Vagina (tissue), 2 donors: ENCODE data around the gene PRSS53.

Experiments used
- CTCF ChIP-seq, 3 experiments: fragments of 450-650 bp in 2 of 3; fragments of 200-600 bp in 1 of 3; sonication (generic) in 1 of 3; IDR thresholded peaks; one replicate each; pipeline ENCODE4 v1.5.1; 2017 to 2019; ENCODE audit warnings: antibody characterized with exemption in 3 of 3, mild to moderate bottlenecking in 2 of 3, moderate library complexity in 2 of 3
- POLR2A ChIP-seq, 2 donors: fragments of 450-650 bp; IDR thresholded peaks; one replicate each; pipeline ENCODE4 v1.6.1; 2017; ENCODE audit warnings: antibody characterized with exemption in 2 of 2, mild to moderate bottlenecking in 2 of 2, moderate library complexity in 2 of 2
- POLR2AphosphoS5 ChIP-seq, 2 donors: sonication (generic); formaldehyde crosslinking; IDR thresholded peaks; one replicate each; pipeline ENCODE4 v1.9.0; 2017; ENCODE audit warnings: antibody characterized with exemption in 2 of 2, mild to moderate bottlenecking in 2 of 2, low read depth in 1 of 2; ENCODE audit not compliant: insufficient read depth in 1 of 2

DNA sequence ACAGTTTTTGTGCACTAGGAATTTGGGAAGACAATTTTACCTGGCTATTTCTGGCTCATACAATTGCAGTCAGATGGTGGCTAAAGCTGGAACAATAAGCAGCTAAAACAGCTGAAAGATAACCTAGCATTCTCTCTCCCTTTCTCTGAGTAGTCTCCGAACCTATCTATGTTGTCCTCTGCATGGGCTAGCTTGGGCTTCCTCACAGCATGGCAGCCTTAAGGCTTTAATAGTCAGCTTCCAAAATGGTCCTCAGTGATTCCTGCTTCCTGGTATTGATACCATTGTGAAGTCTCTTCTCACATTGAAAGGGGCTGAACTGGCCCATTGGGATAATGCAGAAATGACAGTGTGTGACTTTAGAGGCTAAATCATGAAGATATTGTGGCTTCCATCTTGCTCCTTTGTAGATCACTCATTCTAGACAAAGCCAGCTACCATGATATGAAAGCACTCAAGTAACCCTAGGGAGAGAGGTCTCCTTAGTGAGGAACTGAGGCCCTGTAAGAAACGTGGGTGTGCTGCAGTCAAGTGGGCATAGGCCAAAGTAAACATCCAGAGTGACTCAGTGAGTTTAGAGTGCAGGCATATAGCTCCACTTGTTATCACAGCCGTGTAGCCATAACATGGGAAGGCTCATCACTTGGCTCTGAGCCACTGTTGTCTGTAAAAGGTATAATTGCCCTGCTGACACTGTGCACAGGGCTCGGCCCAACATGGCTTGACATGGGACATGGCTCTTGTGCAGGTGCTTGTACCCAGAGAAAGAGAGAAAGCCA is 11.3 kb upstream of the PRSS53 start:
- TF ChIP-seq POLR2A (IDR thresholded peaks at IDR 0.05), result no peak
- TF ChIP-seq CTCF (IDR thresholded peaks at IDR 0.05), result no peak
- TF ChIP-seq POLR2AphosphoS5 (IDR thresholded peaks at IDR 0.05; ENCODE audit: insufficient read depth in 1 of 2, low read depth in 1 of 2), result no peak
